ELR (cell line): ENCODE measurements around the gene USP4.

Source experiments
- DNase-seq: peaks from one replicate; pipeline ENCODE4 v3.0.0-alpha.2; 2015; ENCODE audit warnings: low read depth

Gene USP4

GRCh38 chr3:49295489-49296058 lies 44.3 kb downstream of the USP4 start:
- DNase-seq: peak; percentile 60

DNA sequence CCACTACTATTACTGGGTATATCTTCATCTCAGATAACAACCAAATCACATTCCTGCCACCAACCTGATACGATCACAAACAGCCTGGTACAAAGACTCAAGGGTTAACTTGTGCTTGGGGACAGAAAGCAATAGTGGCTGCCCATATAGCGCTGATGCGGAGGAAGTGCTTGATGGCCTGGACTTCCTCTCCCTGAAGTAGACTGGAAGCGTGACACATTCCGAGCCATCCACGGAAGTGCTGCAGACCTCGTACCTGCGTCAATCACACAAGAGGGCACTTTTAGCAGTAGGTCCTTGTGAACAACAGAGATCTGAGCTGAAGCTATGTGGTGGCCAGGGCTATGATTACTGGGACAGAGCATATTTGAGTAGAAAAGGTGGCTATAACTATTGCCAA lies 45.5 kb downstream of the USP4 start:
- no peak for DNase-seq

DNA sequence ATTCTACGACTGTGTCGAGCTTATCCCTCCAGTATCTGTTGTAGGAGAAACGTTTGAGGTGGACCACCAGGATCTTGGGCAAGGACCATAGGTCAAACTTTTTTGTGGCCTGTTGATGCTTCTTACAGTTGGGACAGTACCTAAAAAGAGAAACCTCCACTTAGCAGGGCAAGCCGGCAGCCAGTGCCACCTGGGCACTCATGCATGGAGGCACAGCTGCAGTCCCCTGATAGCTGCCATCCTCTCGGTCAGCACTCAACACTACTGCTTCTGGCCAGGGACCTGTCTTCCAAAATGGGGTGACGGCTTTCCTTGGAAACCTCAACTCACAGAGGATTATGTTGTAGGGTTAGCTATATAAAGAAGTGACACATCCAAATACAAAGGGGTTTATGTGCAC lies 55.9 kb downstream of the USP4 start:
- no peak for DNase-seq

DNA sequence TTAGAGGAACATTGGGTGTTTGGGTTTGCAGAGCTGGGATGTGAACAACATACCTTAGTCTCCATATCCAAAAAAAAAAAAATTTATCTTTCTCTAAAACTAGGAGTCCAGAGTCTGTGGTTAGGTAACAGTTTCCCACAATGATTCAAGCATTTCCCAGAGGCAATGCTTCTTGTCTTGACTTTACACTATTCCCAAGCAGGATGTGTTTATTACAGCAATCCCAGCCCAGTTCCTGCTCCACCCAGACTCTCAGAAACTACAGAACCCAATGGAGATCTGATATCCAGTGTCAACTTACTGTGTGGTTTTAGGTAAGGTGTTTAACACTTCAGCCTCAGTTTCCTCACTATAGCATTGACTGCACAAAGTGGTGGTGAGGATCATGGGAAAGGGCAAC lies 60.5 kb downstream of the USP4 start:
- peak; percentile 39 for DNase-seq

GRCh38 chr3:49278548-49278947 lies 61.3 kb downstream of the USP4 start:
- no peak for DNase-seq

- no peak for DNase-seq
Measured at GRCh38 chr3:49277383-49277775, 62.5 kb downstream of the USP4 start.

GRCh38 chr3:49276475-49277382 lies 63.1 kb downstream of the USP4 start, which contains the start of gene C3orf62:
C3orf62 (minus strand) TSS chr3:49277232; CDS start chr3:49276872, 360 bp downstream.
- peak; percentile 87 for DNase-seq

DNA sequence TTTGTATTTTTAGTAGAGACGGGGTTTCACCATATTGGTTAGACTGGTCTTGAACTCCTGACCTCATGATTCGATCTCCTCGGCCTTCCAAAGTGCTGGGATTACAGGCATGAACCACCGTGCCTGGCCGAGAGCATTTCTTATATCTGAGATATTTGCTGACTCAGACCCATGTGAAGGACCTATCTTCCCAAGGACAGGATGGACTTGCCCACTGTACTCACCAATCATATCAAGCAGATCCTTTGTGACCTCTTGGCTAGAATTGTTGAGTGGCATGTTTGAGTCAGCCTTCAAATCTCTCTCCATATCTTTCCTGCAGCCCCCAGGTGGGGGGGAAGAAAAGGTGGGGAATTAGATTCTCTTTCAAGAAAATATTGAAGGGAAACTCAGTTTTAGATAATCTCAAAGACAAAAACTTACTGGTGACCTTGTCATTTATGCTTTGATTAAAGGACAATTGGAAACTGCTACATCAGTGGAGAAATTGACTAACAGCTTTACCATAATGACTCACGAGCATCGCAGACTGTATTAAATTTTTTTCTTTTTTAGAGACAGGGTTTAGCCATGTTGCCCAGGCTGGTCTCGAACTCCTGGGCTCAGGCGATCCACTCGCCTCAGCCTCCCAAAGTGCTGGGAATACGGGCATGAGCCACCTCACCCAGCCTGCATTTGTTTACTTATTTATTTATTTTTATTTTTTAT lies 65.9 kb downstream of the USP4 start:
- no peak for DNase-seq

GRCh38 chr3:49271047-49271446 lies 68.8 kb downstream of the USP4 start:
- DNase-seq: no peak

DNA sequence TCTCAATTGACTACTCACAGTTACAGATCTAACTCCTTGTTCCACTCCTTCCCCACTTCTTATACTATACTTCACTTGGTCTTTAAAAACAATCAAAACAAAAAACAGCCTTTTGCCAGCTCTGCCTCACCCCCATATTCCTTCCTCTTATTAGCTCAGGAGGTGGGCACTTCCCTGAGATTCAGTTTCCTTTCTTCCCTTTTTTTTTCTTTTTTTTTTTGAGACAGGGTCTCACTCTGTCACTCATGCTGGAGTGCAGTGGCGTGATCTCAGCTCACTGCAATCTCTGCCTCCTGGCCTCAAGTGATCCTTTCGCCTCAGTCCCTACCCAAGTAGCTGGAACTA lies 69.7 kb downstream of the USP4 start:
- no peak for DNase-seq

GRCh38 chr3:49269443-49270155 lies 70.3 kb downstream of the USP4 start:
- DNase-seq: no peak

GRCh38 chr3:49266410-49267095 lies 73.3 kb downstream of the USP4 start:
- no peak for DNase-seq

DNA sequence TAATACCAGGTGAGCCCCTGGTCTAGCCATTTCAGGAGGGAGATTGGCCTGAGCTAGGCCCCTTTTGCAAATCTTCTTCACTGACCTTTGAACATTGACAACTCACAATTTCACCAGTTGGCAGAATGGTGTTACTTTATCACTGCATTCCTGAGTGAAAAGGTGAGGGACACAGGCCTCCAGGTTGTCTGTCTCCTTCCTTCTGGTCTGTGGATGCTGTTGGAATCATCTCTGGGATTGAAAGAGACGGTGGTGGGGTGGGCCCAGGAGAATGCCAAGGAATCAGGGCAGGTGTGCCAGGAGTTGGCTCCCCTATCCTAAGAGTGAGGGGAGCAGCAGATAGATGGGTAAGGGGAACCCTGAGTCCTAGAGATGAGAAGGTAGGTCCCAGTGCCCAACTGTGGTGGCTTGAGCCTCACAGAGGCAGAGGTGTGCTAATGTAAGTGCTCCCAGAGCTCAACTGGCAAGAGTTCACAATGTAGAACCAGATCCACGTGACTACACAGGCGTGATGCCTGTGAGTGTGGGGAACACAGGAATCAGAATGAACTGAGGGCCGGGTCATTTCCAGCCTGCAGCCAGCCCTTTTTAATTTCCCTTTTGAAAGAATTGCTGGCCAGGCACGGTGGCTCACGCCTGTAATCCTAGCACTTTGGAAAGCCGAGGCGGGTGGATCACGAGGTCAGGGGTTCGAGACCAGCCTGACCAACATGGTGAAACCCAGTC lies 74.0 kb downstream of the USP4 start:
- DNase-seq: no peak

GRCh38 chr3:49263159-49263889 lies 76.5 kb downstream of the USP4 start:
- no peak for DNase-seq

- DNase-seq: no peak
Measured at GRCh38 chr3:49260806-49261324, 79.0 kb downstream of the USP4 start.

DNA sequence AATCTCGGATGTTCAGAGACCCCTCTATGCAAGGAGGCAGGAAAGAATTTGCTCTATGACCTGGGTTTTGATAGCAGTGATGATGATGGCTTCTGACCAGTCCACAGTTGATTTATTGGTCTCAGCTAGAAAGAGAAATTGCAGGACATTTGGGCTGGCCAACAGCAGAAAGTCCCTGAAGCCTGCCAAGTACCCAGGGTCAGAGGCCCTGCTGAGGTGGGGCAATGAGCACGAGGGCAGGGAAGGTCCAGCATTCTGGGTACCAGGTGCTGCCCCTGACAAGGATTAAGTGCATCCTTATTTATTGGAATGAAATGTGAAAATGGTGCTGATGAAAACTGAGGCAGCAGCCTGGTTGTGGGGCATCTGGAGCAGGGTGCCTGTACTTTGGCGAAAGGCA lies 82.7 kb downstream of the USP4 start:
- DNase-seq: no peak

DNA sequence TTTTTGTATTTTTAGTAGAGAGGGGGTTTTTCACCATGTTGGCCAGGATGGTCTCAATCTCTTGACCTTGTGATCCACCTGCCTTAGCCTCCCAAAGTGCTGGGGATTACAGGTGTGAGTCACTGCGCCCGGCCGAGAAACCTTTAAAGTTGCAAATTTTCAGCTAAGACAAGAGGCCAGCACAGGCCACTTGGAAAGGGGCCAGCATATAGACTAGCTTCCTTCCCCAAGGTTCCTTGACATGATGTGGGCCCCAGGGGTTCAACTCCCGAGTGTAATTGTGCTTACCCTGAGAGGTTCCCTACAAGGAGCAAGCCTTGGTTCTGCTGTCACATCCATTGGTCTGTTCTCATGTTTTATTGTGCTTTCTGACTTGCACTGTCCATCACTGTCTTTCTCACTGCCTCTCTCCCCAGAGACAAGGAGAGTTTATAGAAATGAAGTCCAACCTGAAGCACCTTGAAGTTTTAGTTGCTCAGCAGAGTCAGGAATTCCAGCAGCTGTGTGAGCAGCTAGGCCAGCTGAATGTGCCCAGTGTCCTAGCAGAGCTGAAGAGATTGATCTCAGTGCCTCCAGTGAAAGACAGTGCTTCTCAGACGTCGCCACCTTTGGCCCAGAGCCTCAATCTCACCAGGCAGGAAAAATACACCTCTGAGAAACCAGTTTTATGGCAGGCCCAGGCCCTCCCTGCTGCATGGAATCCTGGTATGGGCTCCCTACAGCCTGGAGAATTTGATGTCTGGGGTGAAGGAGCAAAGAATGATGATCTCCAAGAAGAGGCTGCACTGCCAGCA lies 83.9 kb downstream of the USP4 start:
- no peak for DNase-seq

DNA sequence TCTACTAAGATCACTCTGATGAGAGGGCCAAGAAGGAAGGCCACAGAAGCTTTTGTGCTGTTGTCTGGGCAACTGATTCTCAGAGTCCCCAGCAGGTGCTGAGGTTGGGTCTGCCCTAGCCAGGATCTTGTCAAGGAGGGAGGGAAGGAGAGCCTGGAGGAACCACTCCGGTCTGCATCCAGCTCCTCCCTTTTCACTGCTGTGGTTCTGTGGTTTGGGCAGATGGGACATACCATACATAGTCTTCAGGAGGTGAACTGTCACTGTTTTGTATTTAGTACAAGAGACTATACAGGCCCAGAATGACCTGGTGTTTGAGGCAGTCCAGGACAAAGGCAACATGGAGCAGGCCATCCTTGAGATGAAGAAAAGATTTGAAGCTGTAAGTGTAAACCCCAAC lies 84.7 kb downstream of the USP4 start:
- no peak for DNase-seq

GRCh38 chr3:49253512-49253911 lies 86.3 kb downstream of the USP4 start:
- DNase-seq: no peak
